HL-60 (cell line): Measurements from ENCODE around the gene MMP2.

Experiments used
- GABPA ChIP-seq: IDR thresholded peaks from 2 replicates; pipeline ENCODE4 v1.6.1; 2012; ENCODE audit warnings: low read depth
- POLR2AphosphoS5 ChIP-seq: IDR thresholded peaks from 2 replicates; pipeline ENCODE4 v1.6.1; 2012; ENCODE audit warnings: low read depth
- REST ChIP-seq: IDR thresholded peaks from 2 replicates; pipeline ENCODE4 v1.6.1; 2012; ENCODE audit warnings: low read depth; ENCODE audit not compliant: insufficient replicate concordance
- SPI1 ChIP-seq: IDR thresholded peaks from 2 replicates; pipeline ENCODE4 v1.6.1; 2012; ENCODE audit warnings: low read depth, mild to moderate bottlenecking, borderline replicate concordance
- TF ChIP-seq, protein P1 (sequence below): IDR thresholded peaks from one replicate; pipeline ENCODE4 v1.5.1; 2011; ENCODE audit warnings: low read length, control low read depth, inconsistent platforms; ENCODE audit not compliant: insufficient read depth

GRCh38 chr16:55499951-55500529, 21.0 kb downstream of the MMP2 start:
- TF ChIP-seq POLR2AphosphoS5 (no peak), REST (no peak), GABPA (no peak), SPI1 (no peak)
- TF ChIP-seq, protein P1, sequence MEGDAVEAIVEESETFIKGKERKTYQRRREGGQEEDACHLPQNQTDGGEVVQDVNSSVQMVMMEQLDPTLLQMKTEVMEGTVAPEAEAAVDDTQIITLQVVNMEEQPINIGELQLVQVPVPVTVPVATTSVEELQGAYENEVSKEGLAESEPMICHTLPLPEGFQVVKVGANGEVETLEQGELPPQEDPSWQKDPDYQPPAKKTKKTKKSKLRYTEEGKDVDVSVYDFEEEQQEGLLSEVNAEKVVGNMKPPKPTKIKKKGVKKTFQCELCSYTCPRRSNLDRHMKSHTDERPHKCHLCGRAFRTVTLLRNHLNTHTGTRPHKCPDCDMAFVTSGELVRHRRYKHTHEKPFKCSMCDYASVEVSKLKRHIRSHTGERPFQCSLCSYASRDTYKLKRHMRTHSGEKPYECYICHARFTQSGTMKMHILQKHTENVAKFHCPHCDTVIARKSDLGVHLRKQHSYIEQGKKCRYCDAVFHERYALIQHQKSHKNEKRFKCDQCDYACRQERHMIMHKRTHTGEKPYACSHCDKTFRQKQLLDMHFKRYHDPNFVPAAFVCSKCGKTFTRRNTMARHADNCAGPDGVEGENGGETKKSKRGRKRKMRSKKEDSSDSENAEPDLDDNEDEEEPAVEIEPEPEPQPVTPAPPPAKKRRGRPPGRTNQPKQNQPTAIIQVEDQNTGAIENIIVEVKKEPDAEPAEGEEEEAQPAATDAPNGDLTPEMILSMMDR = no peak
